Measurements from ENCODE around the gene SH3TC2. TPM values are rescaled to one million over a fixed set of nuclear protein-coding genes. Genes with fewer than 3 reads are reported as not detected.

Gene SH3TC2
- total and polyA plus RNA-seq, 2 donors (not counting 1 experiment from before 2014, with no cell fraction given) = not detected

GRCh38 chr5:149036970-149037369 is 25.9 kb downstream of the SH3TC2 start:
- Histone ChIP-seq H3K27me3 (replicated peaks in 1 of 4; ENCODE audit: control extremely low read depth in 1 of 4, control insufficient read depth in 3 of 4, insufficient read depth in 4 of 4, low read length in 3 of 4) (no peaks in the 10 kb centered on the region), H3K9ac (ENCODE audit: low read length) (no peak overlapping the region), H3K4me1 (ENCODE audit: control insufficient read depth in 2 of 2, insufficient read depth in 2 of 2, low read length in 2 of 2) (no peaks in the 10 kb centered on the region), H3K27ac (ENCODE audit: low read length in 2 of 2) (no peak overlapping the region), H3K79me2 (ENCODE audit: control insufficient read depth, insufficient read depth, low read length) (no peaks in the 10 kb centered on the region), H3K9me3 (ENCODE audit: control extremely low read depth in 1 of 3, control insufficient read depth in 2 of 3, insufficient read depth in 1 of 3, low read length in 2 of 3) (no peaks in the 10 kb centered on the region), H2AFZ (ENCODE audit: insufficient read depth, low read depth, low read length, poor library complexity, severe bottlenecking) (no peak overlapping the region), H3K36me3 (replicated peaks in 1 of 2; ENCODE audit: control extremely low read depth in 1 of 2, control insufficient read depth in 1 of 2, extremely low read depth in 1 of 2, insufficient read depth in 2 of 2, low read length in 1 of 2) (no peaks in the 10 kb centered on the region), H3K4me2 (replicated peaks; ENCODE audit: low read depth, low read length, poor library complexity, severe bottlenecking) (no peak overlapping the region), H3K4me3 (ENCODE audit: control extremely low read depth in 1 of 5, extremely low read depth in 1 of 5, insufficient read depth in 1 of 5, low read depth in 2 of 5, low read length in 4 of 5) (no peak overlapping the region), H4K20me1 (ENCODE audit: control insufficient read depth, insufficient read depth, low read length, poor library complexity, severe bottlenecking) (no peaks in the 10 kb centered on the region)
- ATAC-seq (ENCODE audit: low read depth) (no peak), DNase-seq (no peak)
- intact Hi-C loops (cut with micrococcal nuclease) = loop anchor here (5.0 kb wide), 2 partner anchors 80 to 1180 kb away; no protein-coding TSS in a partner anchor
- ChIA-PET POLR2A (no interaction called here), CTCF (interaction anchor here (1.0 to 15.6 kb wide), 11 partner anchors 9 to 857 kb away, joined by 3 to 373 read pairs (median 15); no protein-coding TSS in a partner anchor)
- TF ChIP-seq EZH2 (IDR thresholded peaks at IDR 0.05; ENCODE audit: borderline replicate concordance, insufficient read depth, low read depth, low read length, poor library complexity, severe bottlenecking) = no peak
- TF ChIP-seq, protein P1, sequence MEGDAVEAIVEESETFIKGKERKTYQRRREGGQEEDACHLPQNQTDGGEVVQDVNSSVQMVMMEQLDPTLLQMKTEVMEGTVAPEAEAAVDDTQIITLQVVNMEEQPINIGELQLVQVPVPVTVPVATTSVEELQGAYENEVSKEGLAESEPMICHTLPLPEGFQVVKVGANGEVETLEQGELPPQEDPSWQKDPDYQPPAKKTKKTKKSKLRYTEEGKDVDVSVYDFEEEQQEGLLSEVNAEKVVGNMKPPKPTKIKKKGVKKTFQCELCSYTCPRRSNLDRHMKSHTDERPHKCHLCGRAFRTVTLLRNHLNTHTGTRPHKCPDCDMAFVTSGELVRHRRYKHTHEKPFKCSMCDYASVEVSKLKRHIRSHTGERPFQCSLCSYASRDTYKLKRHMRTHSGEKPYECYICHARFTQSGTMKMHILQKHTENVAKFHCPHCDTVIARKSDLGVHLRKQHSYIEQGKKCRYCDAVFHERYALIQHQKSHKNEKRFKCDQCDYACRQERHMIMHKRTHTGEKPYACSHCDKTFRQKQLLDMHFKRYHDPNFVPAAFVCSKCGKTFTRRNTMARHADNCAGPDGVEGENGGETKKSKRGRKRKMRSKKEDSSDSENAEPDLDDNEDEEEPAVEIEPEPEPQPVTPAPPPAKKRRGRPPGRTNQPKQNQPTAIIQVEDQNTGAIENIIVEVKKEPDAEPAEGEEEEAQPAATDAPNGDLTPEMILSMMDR (IDR thresholded peaks at IDR 0.05) = no peak
- 55% methylated on average over 1 of the region's 2 CpGs for WGBS (ENCODE audit: insufficient coverage)
- Mint-ChIP-seq H3K4me3 (no peak overlapping the region), H3K9me3 (ENCODE audit: insufficient read depth) (no peaks in the 10 kb centered on the region), H3K27ac (no peak overlapping the region), H3K4me1 (no peaks in the 10 kb centered on the region), H3K27me3 (peaks cover 18% of the 10 kb centered on the region)

DNA sequence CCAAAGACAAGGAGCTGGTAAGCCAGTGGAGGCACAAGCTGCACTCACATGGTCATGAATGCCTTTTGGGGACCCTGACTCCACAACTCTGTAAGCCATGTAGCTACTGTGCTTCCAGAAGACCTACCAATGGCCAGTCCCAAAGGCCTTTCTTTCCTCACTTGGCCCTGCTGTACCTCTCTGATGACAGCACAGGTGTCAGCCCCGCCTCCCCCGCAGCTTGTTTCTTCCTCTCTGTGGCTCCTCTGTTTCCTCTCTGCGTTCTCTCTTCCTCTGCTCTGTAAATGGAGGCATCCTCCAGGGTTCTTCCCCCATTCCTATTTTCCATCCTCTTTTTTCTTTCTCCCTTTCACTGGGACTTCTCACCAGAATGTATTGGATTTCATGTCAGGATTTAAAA is 26.7 kb downstream of the SH3TC2 start:
- intact Hi-C loops (cut with micrococcal nuclease) = loop anchor here (5.0 kb wide), 2 partner anchors 79 to 1179 kb away; no protein-coding TSS in a partner anchor
- no peaks in the 10 kb centered on the region for H3K9me3 Mint-ChIP-seq (ENCODE audit: insufficient read depth)
- H3K27ac Mint-ChIP-seq = no peak overlapping the region
- 71% methylated on average over 3 of the region's 3 CpGs for WGBS (ENCODE audit: insufficient coverage)
- H3K79me2 ChIP-seq (ENCODE audit: control insufficient read depth, insufficient read depth, low read length) = no peaks in the 10 kb centered on the region
- H3K4me2 ChIP-seq (replicated peaks; ENCODE audit: low read depth, low read length, poor library complexity, severe bottlenecking) = no peak overlapping the region
- no peak for TF ChIP-seq EZH2 (IDR thresholded peaks at IDR 0.05; ENCODE audit: borderline replicate concordance, insufficient read depth, low read depth, low read length, poor library complexity, severe bottlenecking)
- TF ChIP-seq, protein P1 (IDR thresholded peaks at IDR 0.05) = no peak
- peaks cover 18% of the 10 kb centered on the region for H3K27me3 Mint-ChIP-seq
- H3K9ac ChIP-seq (ENCODE audit: low read length) = no peak overlapping the region
- H3K27ac ChIP-seq (ENCODE audit: low read length in 2 of 2) = no peak overlapping the region
- H3K27me3 ChIP-seq (replicated peaks in 1 of 4; ENCODE audit: control extremely low read depth in 1 of 4, control insufficient read depth in 3 of 4, insufficient read depth in 4 of 4, low read length in 3 of 4) = no peaks in the 10 kb centered on the region
- ChIA-PET POLR2A (no interaction called here), CTCF (interaction anchor here (0.9 to 15.6 kb wide), 20 partner anchors 9 to 856 kb away, joined by 3 to 373 read pairs (median 6); no protein-coding TSS in a partner anchor)
- H3K36me3 ChIP-seq (replicated peaks in 1 of 2; ENCODE audit: control extremely low read depth in 1 of 2, control insufficient read depth in 1 of 2, extremely low read depth in 1 of 2, insufficient read depth in 2 of 2, low read length in 1 of 2) = no peaks in the 10 kb centered on the region
- no peak overlapping the region for H3K4me3 Mint-ChIP-seq
- H3K9me3 ChIP-seq (ENCODE audit: control extremely low read depth in 1 of 3, control insufficient read depth in 2 of 3, insufficient read depth in 1 of 3, low read length in 2 of 3) = no peaks in the 10 kb centered on the region
- H4K20me1 ChIP-seq (ENCODE audit: control insufficient read depth, insufficient read depth, low read length, poor library complexity, severe bottlenecking) = no peaks in the 10 kb centered on the region
- ATAC-seq (ENCODE audit: low read depth) (no peak), DNase-seq (no peak)
- no peaks in the 10 kb centered on the region for H3K4me1 ChIP-seq (ENCODE audit: control insufficient read depth in 2 of 2, insufficient read depth in 2 of 2, low read length in 2 of 2)
- H3K4me1 Mint-ChIP-seq = no peaks in the 10 kb centered on the region
- no peak overlapping the region for H2AFZ ChIP-seq (ENCODE audit: insufficient read depth, low read depth, low read length, poor library complexity, severe bottlenecking)
- H3K4me3 ChIP-seq (ENCODE audit: control extremely low read depth in 1 of 5, extremely low read depth in 1 of 5, insufficient read depth in 1 of 5, low read depth in 2 of 5, low read length in 4 of 5) = no peak overlapping the region

Measured in B cell (primary cell).